Endodermal cell (in vitro differentiated cells): ENCODE results near the gene ZAR1L. TPM values are rescaled to one million over a fixed set of nuclear protein-coding genes. Genes with fewer than 3 reads are reported as not detected.

Source experiments
- DNase-seq: peaks from one replicate; pipeline ENCODE4 v3.0.0-alpha.2; 2017
- H3K27ac ChIP-seq: 2 replicates; pipeline ENCODE4 v1.5.1; 2013; ENCODE audit warnings: mild to moderate bottlenecking, low read depth, low read length, moderate library complexity
- H3K27me3 ChIP-seq: 2 replicates; pipeline ENCODE4 v1.6.1; 2013; ENCODE audit warnings: mild to moderate bottlenecking, low read length, moderate library complexity; ENCODE audit not compliant: insufficient read depth, control insufficient read depth, poor library complexity, severe bottlenecking
- H3K36me3 ChIP-seq: 2 replicates; pipeline ENCODE4 v1.7.0; 2013; ENCODE audit warnings: mild to moderate bottlenecking, low read length, moderate library complexity; ENCODE audit not compliant: control insufficient read depth, insufficient read depth
- H3K4me1 ChIP-seq: one replicate; pipeline ENCODE4 v1.7.0; 2013; ENCODE audit warnings: low read length; ENCODE audit not compliant: control insufficient read depth, insufficient read depth
- H3K4me3 ChIP-seq: 2 replicates; pipeline ENCODE4 v1.5.1; 2013; ENCODE audit warnings: mild to moderate bottlenecking, low read length, moderate library complexity
- H3K9ac ChIP-seq: 2 replicates; pipeline ENCODE4 v1.6.1; 2013; ENCODE audit warnings: mild to moderate bottlenecking, low read length, moderate library complexity; ENCODE audit not compliant: poor library complexity, severe bottlenecking; ENCODE audit errors: extremely low read depth
- H3K9me3 ChIP-seq: 2 replicates; pipeline ENCODE4 v1.6.1; 2013; ENCODE audit warnings: mild to moderate bottlenecking, low read length, moderate library complexity; ENCODE audit not compliant: control insufficient read depth
- H3K27ac Mint-ChIP-seq: 2 replicates; pipeline ENCODE4 v1.8.0; 2020; ENCODE audit warnings: mixed read lengths
- H3K27me3 Mint-ChIP-seq: 2 replicates; pipeline ENCODE4 v1.8.0; 2021; ENCODE audit warnings: mild to moderate bottlenecking, mixed read lengths; ENCODE audit not compliant: insufficient read depth
- H3K36me3 Mint-ChIP-seq: 2 replicates; pipeline ENCODE4 v1.8.0; 2020; ENCODE audit warnings: low read depth, mixed read lengths
- H3K4me1 Mint-ChIP-seq: 2 replicates; pipeline ENCODE4 v1.8.0; 2020; ENCODE audit warnings: mixed read lengths
- H3K4me3 Mint-ChIP-seq: 2 replicates; pipeline ENCODE4 v1.8.0; 2020; ENCODE audit warnings: mild to moderate bottlenecking, moderate library complexity, mixed read lengths
- H3K9me3 Mint-ChIP-seq: 2 replicates; pipeline ENCODE4 v1.8.0; 2020; ENCODE audit warnings: mild to moderate bottlenecking, mixed read lengths
- WGBS, 2 experiments: methylation state at CpG; one replicate each; pipeline versions ENCODE4 v1.1.5 to v1.1.7; 2013; ENCODE audit warnings: missing lambda C conversion rate in 2 of 2, mixed read lengths in 1 of 2; ENCODE audit not compliant: insufficient coverage in 1 of 2, insufficient read length in 1 of 2; 5-methylcytosine and 5-hydroxymethylcytosine counted together
- total RNA-seq, 2 donors: library from RNA; stranded (reverse); fragmentation: NEBNext Ultra II Directional in 1 of 2; extraction: Animal tissue kit (Norgen Biotek cat#: 25700) in 1 of 2; gene quantifications; 2 replicates in 1 of 2; 3 replicates in 1 of 2; pipeline ENCODE4 v1.2.1, GENCODE V29; 2021
- TF ChIP-seq, protein P1 (sequence below): fragments of 200-600 bp; sonication (generic); conservative IDR thresholded peaks from 2 replicates; pipeline ENCODE4 v1.5.0; 2021; ENCODE audit warnings: antibody characterized with exemption, mild to moderate bottlenecking

The ZAR1L gene
- total RNA-seq, 2 donors from 2014 or later = 0.24 to 0.31 TPM

DNA sequence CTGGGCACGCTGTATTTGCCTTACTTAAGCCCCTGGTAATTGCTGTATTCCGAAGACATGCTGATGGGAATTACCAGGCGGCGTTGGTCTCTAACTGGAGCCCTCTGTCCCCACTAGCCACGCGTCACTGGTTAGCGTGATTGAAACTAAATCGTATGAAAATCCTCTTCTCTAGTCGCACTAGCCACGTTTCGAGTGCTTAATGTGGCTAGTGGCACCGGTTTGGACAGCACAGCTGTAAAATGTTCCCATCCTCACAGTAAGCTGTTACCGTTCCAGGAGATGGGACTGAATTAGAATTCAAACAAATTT, 821 bp upstream of the ZAR1L start:
- no peaks in the 10 kb centered on the region for H3K4me1 ChIP-seq
- 8 to 15% methylated on average over 13 of the region's 13 CpGs for WGBS, 2 experiments
- Mint-ChIP-seq H3K36me3 (peaks cover 9% of the 10 kb centered on the region), H3K27ac (peak overlapping the region; percentile 99), H3K4me3 (peak overlapping the region; percentile 93), H3K4me1 (no peaks in the 10 kb centered on the region), H3K27me3 (no peaks in the 10 kb centered on the region), H3K9me3 (no peaks in the 10 kb centered on the region)
- no peaks in the 10 kb centered on the region for H3K27me3 ChIP-seq
- peak overlapping the region; percentile 85 for H3K4me3 ChIP-seq
- no peaks in the 10 kb centered on the region for H3K9me3 ChIP-seq
- H3K36me3 ChIP-seq = peaks cover 18% of the 10 kb centered on the region
- no peak for DNase-seq
- peak overlapping the region; percentile 80 for H3K9ac ChIP-seq
- TF ChIP-seq, protein P1, sequence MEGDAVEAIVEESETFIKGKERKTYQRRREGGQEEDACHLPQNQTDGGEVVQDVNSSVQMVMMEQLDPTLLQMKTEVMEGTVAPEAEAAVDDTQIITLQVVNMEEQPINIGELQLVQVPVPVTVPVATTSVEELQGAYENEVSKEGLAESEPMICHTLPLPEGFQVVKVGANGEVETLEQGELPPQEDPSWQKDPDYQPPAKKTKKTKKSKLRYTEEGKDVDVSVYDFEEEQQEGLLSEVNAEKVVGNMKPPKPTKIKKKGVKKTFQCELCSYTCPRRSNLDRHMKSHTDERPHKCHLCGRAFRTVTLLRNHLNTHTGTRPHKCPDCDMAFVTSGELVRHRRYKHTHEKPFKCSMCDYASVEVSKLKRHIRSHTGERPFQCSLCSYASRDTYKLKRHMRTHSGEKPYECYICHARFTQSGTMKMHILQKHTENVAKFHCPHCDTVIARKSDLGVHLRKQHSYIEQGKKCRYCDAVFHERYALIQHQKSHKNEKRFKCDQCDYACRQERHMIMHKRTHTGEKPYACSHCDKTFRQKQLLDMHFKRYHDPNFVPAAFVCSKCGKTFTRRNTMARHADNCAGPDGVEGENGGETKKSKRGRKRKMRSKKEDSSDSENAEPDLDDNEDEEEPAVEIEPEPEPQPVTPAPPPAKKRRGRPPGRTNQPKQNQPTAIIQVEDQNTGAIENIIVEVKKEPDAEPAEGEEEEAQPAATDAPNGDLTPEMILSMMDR = no peak
- H3K27ac ChIP-seq = peak overlapping the region; percentile 94

- Mint-ChIP-seq H3K36me3 (peaks cover 2% of the 10 kb centered on the region), H3K4me1 (no peaks in the 10 kb centered on the region), H3K27ac (peak overlapping the region; percentile 99), H3K4me3 (peak overlapping the region; percentile 93), H3K27me3 (no peaks in the 10 kb centered on the region), H3K9me3 (no peaks in the 10 kb centered on the region)
- H3K4me3 ChIP-seq = peak overlapping the region; percentile 85
- WGBS, 2 experiments = 86 to 87% methylated on average over 27 to 32 of the region's 32 CpGs
- H3K9ac ChIP-seq = peak overlapping the region; percentile 80
- H3K9me3 ChIP-seq = no peaks in the 10 kb centered on the region
- H3K27ac ChIP-seq = peak overlapping the region; percentile 94
- no peaks in the 10 kb centered on the region for H3K4me1 ChIP-seq
- no peaks in the 10 kb centered on the region for H3K27me3 ChIP-seq
- no peak for DNase-seq
- TF ChIP-seq, protein P1 = no peak
- H3K36me3 ChIP-seq = peaks cover 7% of the 10 kb centered on the region
Measured at GRCh38 chr13:32314271-32315237, 609 bp downstream of the ZAR1L start.

DNA sequence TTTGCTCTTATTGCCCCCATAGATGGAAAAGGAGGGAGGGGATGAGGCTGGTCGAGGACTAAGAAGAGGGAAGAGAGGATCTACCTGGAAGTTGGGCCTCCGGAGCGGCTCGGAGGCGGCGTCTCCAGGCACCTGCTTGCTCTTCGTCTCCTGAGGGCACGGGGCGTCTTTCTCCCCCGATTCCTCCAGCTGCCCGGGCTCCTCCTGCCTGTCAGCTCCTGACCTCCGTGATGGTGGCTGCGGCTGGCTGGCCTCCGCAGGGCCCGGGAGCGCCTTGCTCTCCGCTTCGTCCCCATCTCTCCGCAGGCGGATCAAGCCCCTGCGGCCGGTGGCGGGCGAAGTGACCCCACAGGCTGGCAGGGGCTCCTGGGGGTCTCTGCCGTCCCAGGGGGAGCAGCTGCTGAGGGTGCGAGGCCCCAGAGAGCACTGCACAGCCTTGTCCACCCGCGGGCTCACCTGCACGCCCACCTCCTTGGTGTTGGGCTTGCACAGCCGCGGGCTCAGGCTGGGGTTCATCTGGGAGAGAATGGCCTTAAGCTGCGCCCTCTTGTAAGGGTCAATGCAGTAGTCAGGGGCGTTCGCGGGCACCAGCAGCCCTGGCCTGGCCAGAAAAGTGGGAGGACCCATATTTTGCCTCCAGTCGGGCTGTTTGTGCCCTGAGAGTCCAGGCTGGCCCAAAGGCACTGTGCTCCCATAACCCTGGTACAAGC, 3.8 kb downstream of the ZAR1L start:
- 92 to 93% methylated on average over 21 to 36 of the region's 36 CpGs for WGBS, 2 experiments

More for the DNA sequence above, 3.8 kb downstream of the ZAR1L start:
- no peak overlapping the region for H3K9ac ChIP-seq
- TF ChIP-seq, protein P1 = no peak
- no peak overlapping the region for H3K27ac Mint-ChIP-seq
- H3K9me3 ChIP-seq = no peaks in the 10 kb centered on the region
- H3K4me3 Mint-ChIP-seq = no peak overlapping the region
- H3K27me3 ChIP-seq = no peaks in the 10 kb centered on the region
- H3K36me3 Mint-ChIP-seq = no peaks in the 10 kb centered on the region
- H3K27me3 Mint-ChIP-seq = no peaks in the 10 kb centered on the region
- H3K27ac ChIP-seq = no peak overlapping the region
- no peaks in the 10 kb centered on the region for H3K4me1 ChIP-seq
- H3K4me1 Mint-ChIP-seq = no peaks in the 10 kb centered on the region
- no peak overlapping the region for H3K4me3 ChIP-seq
- H3K36me3 ChIP-seq = no peaks in the 10 kb centered on the region
- DNase-seq = no peak
- H3K9me3 Mint-ChIP-seq = no peaks in the 10 kb centered on the region
